SK-N-MC (cell line): Measurements from ENCODE around the gene CDC42BPB.

Source experiments
- EZH2 ChIP-seq: fragments of 200-600 bp; sonication (generic); IDR thresholded peaks from one replicate; pipeline ENCODE4 v1.6.1; 2017; ENCODE audit warnings: antibody characterized with exemption
- FOXP2 ChIP-seq: optimal IDR thresholded peaks from 2 replicates; pipeline ENCODE3; 2011; ENCODE audit warnings: mild to moderate bottlenecking, moderate library complexity; ENCODE audit not compliant: insufficient read depth; ENCODE audit errors: extremely low read length, control extremely low read depth
- POLR2AphosphoS5 ChIP-seq: IDR thresholded peaks from 2 replicates; pipeline ENCODE4 v1.6.1; 2012; ENCODE audit warnings: mild to moderate bottlenecking, low read depth, low read length, borderline replicate concordance

DNA sequence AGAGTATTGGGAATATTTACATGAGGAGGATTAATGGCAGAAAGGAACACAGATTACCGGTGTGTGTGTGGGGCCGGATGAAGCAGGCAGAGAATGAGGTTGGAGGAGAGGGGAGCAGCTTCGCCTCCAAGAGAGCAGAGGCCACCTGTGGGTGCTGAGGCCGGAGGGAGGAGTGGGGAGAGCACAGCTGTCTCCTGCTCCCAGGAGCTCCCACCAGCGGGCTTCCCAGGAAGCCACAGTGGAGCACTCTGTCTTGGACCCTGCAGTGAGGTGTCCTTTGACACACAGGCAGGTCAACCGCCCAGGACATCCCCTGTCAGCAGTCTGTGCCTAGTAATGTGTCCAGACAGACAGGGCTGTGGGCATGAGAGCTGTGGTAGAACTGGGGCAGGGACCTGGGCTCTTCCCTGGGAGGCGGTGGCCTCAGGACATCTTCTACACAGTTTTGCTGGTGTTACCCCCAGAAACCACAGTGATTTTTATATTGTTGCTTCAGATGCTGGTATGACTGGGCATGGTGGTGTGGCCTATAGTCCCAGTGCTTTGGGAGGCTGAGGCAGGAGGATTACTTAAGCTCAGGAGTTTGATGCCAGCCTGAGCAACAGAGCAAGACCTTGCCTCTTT is 153.3 kb downstream of the CDC42BPB start:
- TF ChIP-seq POLR2AphosphoS5: no peak
- TF ChIP-seq EZH2: no peak
- TF ChIP-seq FOXP2: no peak
